Glomerular endothelial cell (primary cell): ENCODE measurements around the gene CEP152. TPM values are rescaled to one million over a fixed set of nuclear protein-coding genes. Genes with fewer than 3 reads are reported as not detected.
"Not testable (repeated sequence)": the region's sequence is repeated elsewhere in the genome, so short reads cannot be mapped to it uniquely, and the experiment has no call there.

Experiments used
- DNase-seq: peaks from one replicate; pipeline ENCODE4 v3.0.0-alpha.2; 2011; ENCODE audit warnings: low read depth, low spot score; ENCODE audit errors: extremely low read depth
- total RNA-seq: library from RNA; depleted of rRNA; stranded (reverse); fragments of >200 nt; gene quantifications from 2 replicates; pipeline ENCODE4 v1.2.3, GENCODE V29; 2015

The CEP152 gene
- total RNA-seq = 3.7 and 3.9 TPM in 2 replicates

- DNase-seq = peak; percentile 99
Measured at GRCh38 chr15:48810414-48811324, at the start of gene CEP152. Gene CEP152 (minus strand): TSS chr15:48811069. CDS start chr15:48805649, 5,420 bp downstream.

- no peak for DNase-seq
Measured at GRCh38 chr15:48859426-48859825, 48.6 kb upstream of the CEP152 start.

- no peak for DNase-seq
Measured at GRCh38 chr15:48858401-48858800, 47.5 kb upstream of the CEP152 start.

- no peak for DNase-seq
Measured at GRCh38 chr15:48856942-48857341, 46.1 kb upstream of the CEP152 start.

- DNase-seq = no peak
Measured at GRCh38 chr15:48855501-48856440, 44.9 kb upstream of the CEP152 start.

- not testable (repeated sequence) for DNase-seq
Measured at GRCh38 chr15:48854434-48854833, 43.6 kb upstream of the CEP152 start.

- no peak for DNase-seq
Measured at GRCh38 chr15:48851956-48852355, 41.1 kb upstream of the CEP152 start.

GRCh38 chr15:48850648-48851047 lies 39.8 kb upstream of the CEP152 start:
- DNase-seq = no peak

- no peak for DNase-seq
Measured at GRCh38 chr15:48845123-48845522, 34.3 kb upstream of the CEP152 start.

- no peak for DNase-seq
Measured at GRCh38 chr15:48842501-48842900, 31.6 kb upstream of the CEP152 start.

GRCh38 chr15:48834756-48835155 lies 23.9 kb upstream of the CEP152 start:
- no peak for DNase-seq

GRCh38 chr15:48833526-48834239 lies 22.8 kb upstream of the CEP152 start:
- no peak for DNase-seq

- DNase-seq = no peak
Measured at GRCh38 chr15:48832648-48833047, 21.8 kb upstream of the CEP152 start.

- no peak for DNase-seq
Measured at GRCh38 chr15:48828906-48829305, 18.0 kb upstream of the CEP152 start.

- DNase-seq = no peak
Measured at GRCh38 chr15:48828471-48828870, 17.6 kb upstream of the CEP152 start.

GRCh38 chr15:48825075-48825474 lies 14.2 kb upstream of the CEP152 start:
- DNase-seq = no peak

GRCh38 chr15:48823706-48824105 lies 12.8 kb upstream of the CEP152 start:
- DNase-seq = no peak

GRCh38 chr15:48823237-48823636 lies 12.4 kb upstream of the CEP152 start:
- no peak for DNase-seq

GRCh38 chr15:48814286-48814685 lies 3.4 kb upstream of the CEP152 start:
- no peak for DNase-seq

GRCh38 chr15:48811325-48811958 lies 573 bp upstream of the CEP152 start:
- DNase-seq = no peak
